GM18526 (cell line): ENCODE results near the gene MYOCD.

Experiments
- POLR2A ChIP-seq: IDR thresholded peaks from 3 replicates; pipeline ENCODE4 v1.6.1; 2011; ENCODE audit not compliant: insufficient read length; ENCODE audit errors: extremely low read depth

MYOCD gene

DNA sequence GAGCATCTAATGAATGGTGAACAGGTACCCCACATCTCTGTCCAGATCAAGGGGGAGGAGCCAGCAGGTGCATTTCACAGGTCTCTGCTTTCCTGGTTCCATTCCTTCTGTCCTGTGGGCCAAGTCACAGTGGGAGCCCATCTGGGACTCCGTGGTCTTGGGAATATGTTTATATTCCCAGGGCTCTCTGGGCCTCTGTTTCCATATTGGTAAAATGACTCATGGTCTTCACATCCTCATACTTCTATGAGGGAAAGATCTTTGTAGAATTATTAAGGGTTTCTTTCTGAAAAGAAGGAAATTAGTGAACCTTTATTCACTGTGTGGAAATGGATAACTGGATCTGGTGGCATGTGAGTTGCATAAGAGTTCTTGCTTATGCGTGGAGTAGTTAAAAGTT is 6.2 kb downstream of the MYOCD start:
- TF ChIP-seq POLR2A, result no peak

DNA sequence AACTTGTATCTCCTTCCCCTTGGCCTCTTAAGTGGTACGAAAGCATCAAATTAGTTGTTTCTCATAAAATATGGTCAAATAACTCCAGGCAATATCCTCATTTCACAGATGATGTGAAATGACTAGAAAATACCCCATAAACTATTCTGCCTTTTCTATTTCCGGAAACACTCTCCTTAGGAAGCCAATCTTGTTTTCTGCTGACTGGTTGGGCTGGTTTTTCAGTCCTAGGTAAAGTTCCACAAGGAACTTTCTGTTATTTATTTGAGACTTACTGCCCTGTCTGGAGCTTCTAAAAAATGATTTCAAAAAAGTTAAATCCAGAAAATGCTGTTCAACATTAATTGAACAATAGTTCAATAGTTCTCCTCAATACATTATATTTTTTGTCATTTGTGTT is 7.3 kb downstream of the MYOCD start:
- TF ChIP-seq POLR2A, result no peak

- TF ChIP-seq POLR2A, result no peak
Measured at GRCh38 chr17:12673788-12674187, 8.1 kb downstream of the MYOCD start.

DNA sequence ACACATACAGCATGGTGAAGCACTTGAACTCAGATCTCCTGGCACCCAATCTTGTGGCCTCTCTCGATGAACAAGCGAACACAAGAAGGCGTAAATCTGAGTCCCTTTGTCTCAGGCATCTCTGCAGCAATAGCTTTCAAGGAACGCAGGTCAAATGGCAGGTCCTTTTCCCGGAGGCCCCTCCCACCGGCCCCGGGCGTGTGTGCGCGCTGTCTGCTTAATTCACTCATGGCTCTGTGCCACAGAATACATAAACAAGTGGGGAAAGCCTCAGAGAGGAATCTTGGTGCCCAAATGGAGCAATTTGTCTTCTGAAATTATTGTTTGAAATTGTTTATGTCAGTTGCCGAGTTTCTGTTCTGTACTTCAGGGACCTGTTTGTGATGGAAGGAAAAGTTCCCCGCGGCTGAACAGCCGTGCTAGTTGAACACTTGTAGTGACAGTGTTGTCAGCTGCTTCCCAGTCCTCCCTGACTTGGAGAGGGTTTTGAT is 14.8 kb downstream of the MYOCD start:
- no peak for TF ChIP-seq POLR2A

GRCh38 chr17:12680993-12681392 is 15.3 kb downstream of the MYOCD start:
- no peak for TF ChIP-seq POLR2A

GRCh38 chr17:12683299-12683698 is 17.6 kb downstream of the MYOCD start:
- no peak for TF ChIP-seq POLR2A

DNA sequence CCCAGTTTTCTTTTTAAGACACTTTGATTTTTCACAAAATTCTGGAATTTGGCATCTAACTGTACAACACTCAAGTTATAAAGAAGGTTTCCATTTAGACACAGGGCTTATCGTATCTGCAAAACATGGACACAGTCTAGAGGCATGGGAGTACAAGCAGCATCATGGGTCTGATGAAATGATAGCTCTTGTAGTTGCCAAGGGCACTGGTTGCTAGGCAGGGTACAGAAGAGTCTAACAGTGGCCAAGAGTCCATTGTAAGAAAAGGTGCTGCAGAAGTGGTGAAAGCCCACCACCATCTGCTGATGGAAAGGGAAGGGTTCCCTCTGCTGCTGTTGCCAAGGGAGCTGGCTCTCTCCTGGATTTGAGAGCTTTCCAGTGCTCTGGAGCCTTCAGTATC is 20.8 kb downstream of the MYOCD start:
- no peak for TF ChIP-seq POLR2A

DNA sequence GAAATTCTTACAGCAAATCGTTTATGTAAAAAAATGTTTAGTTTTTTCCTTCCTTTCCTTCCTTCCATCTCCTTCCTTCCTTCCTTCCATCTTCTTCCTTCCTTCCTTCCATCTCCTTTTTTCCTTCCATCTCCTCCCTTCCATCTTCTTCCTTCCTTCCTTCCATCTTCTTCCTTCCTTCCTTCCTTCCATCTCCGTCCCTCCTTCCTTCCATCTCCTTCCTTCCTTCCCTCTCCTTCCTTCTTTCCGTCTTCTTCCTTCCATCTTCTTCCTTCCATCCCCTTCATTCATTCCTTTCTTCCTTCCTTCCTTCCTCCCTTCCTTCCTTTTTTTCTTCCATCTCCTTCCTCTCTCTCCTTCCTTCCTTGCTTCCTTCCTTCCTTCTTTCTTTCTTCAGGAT is 22.7 kb downstream of the MYOCD start:
- TF ChIP-seq POLR2A, result no peak

DNA sequence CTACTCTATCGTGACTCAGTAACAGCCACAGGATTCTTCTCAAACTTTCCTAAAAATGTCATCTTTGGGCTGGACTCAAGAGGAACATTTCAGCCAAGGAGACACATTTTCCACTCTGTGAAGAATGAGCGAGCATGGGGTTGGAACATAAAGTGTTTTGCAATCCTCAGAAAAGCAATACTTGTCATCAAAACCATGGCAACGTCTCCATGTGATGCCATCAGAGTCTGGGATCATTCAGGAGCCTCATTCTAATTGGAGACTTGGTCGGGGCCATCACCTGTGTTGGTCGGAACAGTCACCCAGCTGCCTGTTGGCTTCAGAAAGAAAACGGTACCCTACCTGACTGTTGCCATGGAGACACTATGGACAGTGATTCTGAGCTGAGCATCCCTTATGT is 25.5 kb downstream of the MYOCD start:
- TF ChIP-seq POLR2A, result no peak

DNA sequence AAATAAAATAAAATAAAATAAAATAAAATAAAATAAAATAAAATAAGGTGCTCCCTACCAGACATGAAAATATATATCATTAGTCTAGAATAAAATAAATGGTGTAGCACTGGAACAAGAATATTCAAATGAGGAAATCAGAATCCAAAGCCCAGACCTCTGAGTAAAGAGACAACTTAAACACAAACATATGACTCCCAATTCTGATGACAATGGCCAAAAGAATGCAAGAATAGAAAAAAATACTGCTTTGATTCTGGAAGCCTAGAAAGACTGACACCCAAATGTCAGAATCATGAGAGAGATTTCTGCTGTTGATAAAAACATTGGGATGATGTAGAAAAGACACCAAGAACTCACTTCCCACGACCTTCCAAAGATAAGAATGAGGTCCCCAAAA is 27.9 kb downstream of the MYOCD start:
- TF ChIP-seq POLR2A, result no peak

GRCh38 chr17:12706070-12706469 is 40.4 kb downstream of the MYOCD start:
- no peak for TF ChIP-seq POLR2A

GRCh38 chr17:12709063-12709462 is 43.4 kb downstream of the MYOCD start:
- TF ChIP-seq POLR2A, result no peak

DNA sequence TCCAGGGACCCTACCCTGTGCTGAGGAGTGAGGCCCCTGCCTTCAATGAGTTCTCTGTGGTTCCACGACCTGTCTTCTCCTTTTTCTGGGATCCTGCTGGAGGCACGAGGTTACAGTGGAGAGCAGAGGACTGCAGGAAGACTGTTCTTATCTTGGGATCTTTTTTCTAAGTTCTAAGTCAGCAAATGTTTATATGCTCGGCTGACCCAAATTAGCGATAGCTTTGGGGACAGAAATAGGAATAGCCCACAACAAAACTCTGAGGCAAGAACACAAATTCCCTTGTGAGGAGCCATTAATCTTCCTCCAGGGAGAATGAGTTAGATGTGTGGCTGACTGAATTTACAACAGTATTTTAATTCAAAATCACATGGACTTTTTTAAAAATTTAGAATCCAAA is 46.7 kb downstream of the MYOCD start:
- no peak for TF ChIP-seq POLR2A

- no peak for TF ChIP-seq POLR2A
Measured at GRCh38 chr17:12712941-12713340, 47.3 kb downstream of the MYOCD start.

DNA sequence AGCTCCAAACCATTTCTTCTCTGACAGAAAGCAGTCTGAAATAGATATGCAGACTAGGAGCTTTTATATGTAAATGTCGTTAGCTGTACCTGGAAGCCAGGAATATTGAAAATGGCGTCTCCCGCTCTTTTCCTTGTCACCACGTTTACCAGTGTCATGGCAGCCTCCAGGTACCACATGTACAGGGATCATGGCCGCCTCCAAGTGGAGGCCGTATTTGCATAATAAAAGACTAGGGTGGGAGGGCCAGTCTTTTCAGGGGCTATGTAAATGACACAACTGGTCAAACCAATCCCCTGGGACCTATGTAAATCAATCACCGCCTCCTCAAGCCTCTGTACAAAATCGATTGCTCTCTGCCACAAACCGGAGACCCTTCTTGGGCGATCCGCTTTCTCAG is 54.3 kb downstream of the MYOCD start:
- no peak for TF ChIP-seq POLR2A

- TF ChIP-seq POLR2A, result no peak
Measured at GRCh38 chr17:12721581-12721980, 55.9 kb downstream of the MYOCD start.

DNA sequence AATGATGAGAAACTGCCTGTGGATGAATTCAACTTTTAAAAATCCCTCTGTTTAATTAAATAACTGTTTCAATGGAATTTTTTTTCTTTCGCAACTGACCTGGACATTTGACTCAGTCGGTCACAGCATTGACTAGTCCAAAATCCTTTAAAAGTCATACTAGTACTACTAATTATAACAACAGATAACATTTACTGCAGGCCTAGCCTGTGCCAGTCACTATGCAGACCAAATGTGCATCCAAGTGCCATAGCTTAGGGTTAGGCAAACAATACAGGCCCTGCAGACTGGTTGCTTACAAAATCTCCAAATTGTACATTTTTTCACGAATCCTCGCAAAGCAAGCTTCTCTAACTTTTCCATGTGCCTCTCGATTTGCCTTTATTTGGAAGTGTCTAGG is 56.6 kb downstream of the MYOCD start:
- no peak for TF ChIP-seq POLR2A

DNA sequence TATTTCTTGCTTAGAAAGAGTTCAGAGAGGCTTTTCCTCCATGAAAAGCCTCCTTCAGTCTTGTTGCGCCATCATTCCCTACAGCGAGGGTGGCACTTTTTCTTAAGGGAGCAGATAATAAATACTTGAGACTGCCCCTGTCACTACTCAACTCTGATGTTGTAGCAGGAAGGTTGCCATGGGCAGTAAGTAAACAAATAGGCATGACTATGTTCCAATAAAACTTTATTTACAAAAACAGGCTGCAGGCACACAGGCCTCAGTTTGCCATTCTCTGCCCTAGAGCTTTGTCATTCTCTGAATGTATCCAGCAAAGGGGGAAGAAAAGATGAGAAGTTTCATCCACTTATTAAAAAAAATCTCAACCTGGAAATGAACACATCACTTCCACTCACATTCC is 60.4 kb downstream of the MYOCD start:
- TF ChIP-seq POLR2A, result no peak
